IPS-18c (cell line): Measurements from ENCODE around the gene MTIF2.
"Not testable (repeated sequence)": the region's sequence is repeated elsewhere in the genome, so short reads cannot be mapped to it uniquely, and the experiment has no call there.

Source experiments
- H3K4me3 ChIP-seq: 2 replicates; pipeline ENCODE4 v1.7.0; 2013; ENCODE audit warnings: low read depth, mild to moderate bottlenecking, low read length, moderate library complexity; ENCODE audit not compliant: insufficient read depth
- H3K9me3 ChIP-seq: one replicate; pipeline ENCODE4 v1.6.1; 2013; ENCODE audit warnings: mild to moderate bottlenecking, low read length, moderate library complexity; ENCODE audit not compliant: control insufficient read depth, insufficient read depth

Gene MTIF2

GRCh38 chr2:55268907-55269644 lies at the start of gene MTIF2:
TSS of gene MTIF2 (minus strand) at chr2:55269231. CDS start at chr2:55263858, 5,373 bp downstream.
- H3K9me3 ChIP-seq, result no peaks in the 10 kb centered on the region
- H3K4me3 ChIP-seq, result peak within 1 kb of the TSS; percentile 99

DNA sequence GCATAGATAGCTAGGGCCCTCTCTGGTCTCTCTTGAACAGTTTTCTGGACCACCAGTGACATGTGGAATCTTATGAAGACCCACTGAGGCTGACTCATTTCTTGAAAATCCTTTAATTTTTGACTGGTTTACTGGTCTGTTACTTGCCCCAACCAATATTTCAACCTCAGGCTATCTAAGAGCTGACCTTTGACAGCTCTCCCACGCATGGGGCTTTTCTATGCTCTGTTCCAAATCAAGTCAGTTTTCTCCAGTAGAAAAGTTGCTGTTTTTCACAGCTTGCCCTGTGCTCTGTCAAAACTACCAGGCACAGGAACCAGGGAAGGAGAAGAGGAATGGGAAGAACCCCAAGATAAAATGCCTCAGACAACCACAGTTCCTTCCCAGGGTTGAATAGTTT lies 46.0 kb upstream of the MTIF2 start:
- H3K9me3 ChIP-seq, result no peaks in the 10 kb centered on the region

DNA sequence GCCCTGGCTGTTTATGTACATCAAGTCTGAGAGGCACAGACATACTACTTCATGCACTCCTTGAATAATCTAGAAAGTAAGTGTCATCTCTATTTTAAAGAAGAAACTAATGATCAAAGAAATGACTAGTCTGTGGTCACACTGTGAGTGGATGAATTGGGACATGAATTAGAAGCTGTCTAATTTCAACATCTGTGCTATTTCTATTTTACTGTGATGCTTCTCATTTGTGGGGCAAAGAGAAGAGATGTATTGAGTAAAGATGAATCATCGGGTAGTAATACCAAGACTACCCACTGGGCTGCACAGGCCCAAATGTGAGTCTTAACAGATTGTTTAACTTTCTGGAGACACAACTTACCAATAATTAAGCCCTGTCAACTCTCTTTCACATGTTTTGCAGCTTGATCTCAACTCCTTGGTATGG lies 42.4 kb upstream of the MTIF2 start:
- H3K9me3 ChIP-seq, result no peaks in the 10 kb centered on the region

More for the DNA sequence above, 46.0 kb upstream of the MTIF2 start:
- H3K4me3 ChIP-seq, result no peak overlapping the region

DNA sequence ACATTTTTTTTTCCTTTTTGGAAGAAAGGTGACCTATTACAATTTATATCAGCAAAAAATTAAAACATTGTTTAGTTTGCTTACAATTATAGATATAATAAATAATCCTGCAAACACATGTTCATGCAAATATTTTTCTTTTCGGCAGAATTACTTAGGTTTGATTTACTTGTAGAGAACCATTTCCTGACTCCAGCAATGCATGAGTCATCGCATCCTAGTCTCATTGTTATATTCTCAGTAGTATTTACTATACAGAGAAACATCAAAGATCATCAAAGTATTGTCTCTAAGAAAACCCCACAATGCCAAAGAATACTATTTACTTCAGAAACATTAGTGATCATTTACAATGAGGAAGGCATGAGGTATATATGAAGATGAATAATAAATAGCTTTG lies 40.4 kb upstream of the MTIF2 start:
- Histone ChIP-seq H3K9me3 (no peaks in the 10 kb centered on the region), H3K4me3 (no peak overlapping the region)

More for the DNA sequence above, 42.4 kb upstream of the MTIF2 start:
- no peak overlapping the region for H3K4me3 ChIP-seq

GRCh38 chr2:55302241-55302640 lies 33.2 kb upstream of the MTIF2 start:
- H3K4me3 ChIP-seq, result no peak overlapping the region
- H3K9me3 ChIP-seq, result no peaks in the 10 kb centered on the region

DNA sequence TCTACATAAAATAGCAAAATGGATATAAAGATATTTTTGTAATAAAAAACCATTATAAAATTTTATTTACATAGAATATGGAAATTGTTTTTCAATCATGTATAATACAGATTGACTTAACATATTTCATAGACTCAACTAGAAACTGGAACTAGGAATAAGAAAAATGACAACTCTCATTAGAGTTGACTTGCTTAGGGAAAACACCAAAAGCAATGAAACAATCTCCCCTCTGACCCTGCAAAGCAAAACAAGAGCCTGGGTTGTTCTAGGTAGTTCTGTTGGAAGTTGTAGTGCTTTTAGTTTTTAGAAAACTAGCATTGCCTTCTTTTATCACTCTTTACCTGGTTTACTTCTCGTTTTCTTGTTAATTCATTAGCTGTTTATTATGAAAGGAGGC lies 32.2 kb upstream of the MTIF2 start:
- no peaks in the 10 kb centered on the region for H3K9me3 ChIP-seq
- H3K4me3 ChIP-seq, result no peak overlapping the region

DNA sequence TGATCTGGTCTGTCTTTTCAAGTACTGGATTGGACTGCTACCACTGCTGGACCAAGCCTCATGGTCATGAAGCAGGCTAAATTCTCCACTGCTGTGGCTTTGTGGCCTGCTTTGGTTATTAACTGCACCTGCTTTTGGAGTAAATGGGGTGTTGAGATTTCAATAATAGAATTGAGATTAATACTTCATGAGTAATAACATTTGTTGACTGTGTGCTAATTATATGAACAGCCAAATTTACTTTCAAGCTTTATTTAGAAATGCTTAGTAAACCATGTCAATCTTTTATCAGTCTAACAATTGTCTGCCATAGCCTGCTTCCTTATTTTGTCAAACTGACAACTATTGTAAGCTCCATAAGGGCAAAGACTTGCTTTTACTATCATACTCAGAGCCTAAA lies 27.4 kb upstream of the MTIF2 start:
- Histone ChIP-seq H3K9me3 (no peaks in the 10 kb centered on the region), H3K4me3 (no peak overlapping the region)

GRCh38 chr2:55283083-55283482 lies 14.1 kb upstream of the MTIF2 start:
- Histone ChIP-seq H3K4me3 (no peak overlapping the region), H3K9me3 (no peaks in the 10 kb centered on the region)

- H3K4me3 ChIP-seq, result peak overlapping the region; percentile 34; the same call in 1 of the 2 replicates
- no peaks in the 10 kb centered on the region for H3K9me3 ChIP-seq
Observed at GRCh38 chr2:55282110-55282917, 13.3 kb upstream of the MTIF2 start.

GRCh38 chr2:55280851-55281546 lies 12.0 kb upstream of the MTIF2 start:
- H3K4me3 ChIP-seq, H3K9me3 ChIP-seq: not testable (repeated sequence)

- not testable (repeated sequence) for H3K9me3 ChIP-seq
- peak overlapping the region; percentile 5; the same call in 1 of the 2 replicates for H3K4me3 ChIP-seq
Observed at GRCh38 chr2:55279859-55280424, 10.9 kb upstream of the MTIF2 start.

- not testable (repeated sequence) for H3K4me3 ChIP-seq, H3K9me3 ChIP-seq
Observed at GRCh38 chr2:55279214-55279835, 10.3 kb upstream of the MTIF2 start.

- Histone ChIP-seq H3K9me3 (no peaks in the 10 kb centered on the region), H3K4me3 (no peak overlapping the region)
Observed at GRCh38 chr2:55277310-55277709, 8.3 kb upstream of the MTIF2 start.

DNA sequence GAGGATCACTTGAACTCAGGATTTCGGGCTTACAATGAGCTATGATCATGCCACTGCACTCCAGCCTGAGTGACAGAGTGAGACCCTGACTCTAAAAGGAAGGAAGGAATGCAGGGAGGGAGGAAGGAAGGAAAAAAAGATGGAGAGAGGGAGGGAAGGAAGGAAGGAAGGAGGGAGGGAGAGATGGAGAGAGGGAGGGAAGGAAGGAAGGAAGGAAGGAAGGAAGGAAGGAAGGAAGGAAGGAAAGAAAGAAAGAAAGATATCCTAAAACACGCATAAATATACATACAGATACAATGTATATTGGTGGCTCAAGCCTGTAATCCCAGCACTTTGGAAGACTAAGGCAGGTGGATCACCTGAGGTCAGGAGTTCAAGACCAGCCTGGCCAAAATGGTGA lies 5.3 kb upstream of the MTIF2 start:
- H3K9me3 ChIP-seq, H3K4me3 ChIP-seq: not testable (repeated sequence)

DNA sequence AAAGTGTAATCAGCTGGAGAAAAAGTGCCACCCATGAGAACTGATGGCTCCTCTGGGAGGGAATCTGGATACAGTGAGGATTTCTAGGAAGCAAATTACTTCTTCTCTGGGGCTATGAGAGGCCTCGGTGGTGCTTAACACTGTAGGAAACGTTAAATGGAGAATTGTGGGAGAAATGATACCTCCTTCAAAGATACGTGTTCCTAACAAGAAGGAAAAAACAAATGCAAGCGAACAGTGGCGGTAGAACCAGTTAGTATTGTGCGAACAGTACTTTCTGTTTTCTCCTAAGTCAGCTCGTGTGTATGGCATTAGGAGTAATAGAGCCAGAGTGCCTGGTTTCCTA lies 587 bp upstream of the MTIF2 start:
- peak overlapping the region; percentile 99; the same call in 1 of the 2 replicates for H3K4me3 ChIP-seq
- no peaks in the 10 kb centered on the region for H3K9me3 ChIP-seq

DNA sequence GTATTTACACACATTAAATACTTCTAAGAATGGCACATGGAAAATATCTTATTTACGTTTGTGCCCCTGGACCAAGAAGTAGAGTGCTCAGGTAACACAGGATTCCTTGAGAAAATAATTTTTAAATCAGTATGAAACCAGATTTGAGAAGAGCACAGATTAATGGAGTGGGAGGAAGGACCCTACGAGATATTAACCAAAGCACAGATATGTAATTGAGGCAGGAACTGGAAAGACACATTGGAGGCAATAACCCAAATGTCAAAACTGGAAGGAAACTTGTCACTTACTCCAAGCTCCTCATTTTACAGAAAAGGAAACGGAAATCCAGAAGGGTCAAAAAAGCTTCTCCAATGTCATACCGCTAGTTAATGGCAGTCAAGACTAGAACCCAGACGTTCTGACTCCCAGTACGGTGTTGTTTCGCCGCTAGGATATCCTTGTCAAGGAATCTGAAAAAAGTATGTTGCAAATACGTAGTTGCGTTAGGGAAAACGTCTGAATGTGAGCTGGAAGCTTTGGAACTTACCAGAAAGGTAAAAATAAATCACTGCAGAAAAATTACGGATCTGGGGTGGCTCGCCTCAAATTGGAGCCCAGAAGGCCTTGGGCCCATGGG lies 634 bp downstream of the MTIF2 start:
- Histone ChIP-seq H3K4me3 (peak overlapping the region; percentile 99), H3K9me3 (no peaks in the 10 kb centered on the region)

DNA sequence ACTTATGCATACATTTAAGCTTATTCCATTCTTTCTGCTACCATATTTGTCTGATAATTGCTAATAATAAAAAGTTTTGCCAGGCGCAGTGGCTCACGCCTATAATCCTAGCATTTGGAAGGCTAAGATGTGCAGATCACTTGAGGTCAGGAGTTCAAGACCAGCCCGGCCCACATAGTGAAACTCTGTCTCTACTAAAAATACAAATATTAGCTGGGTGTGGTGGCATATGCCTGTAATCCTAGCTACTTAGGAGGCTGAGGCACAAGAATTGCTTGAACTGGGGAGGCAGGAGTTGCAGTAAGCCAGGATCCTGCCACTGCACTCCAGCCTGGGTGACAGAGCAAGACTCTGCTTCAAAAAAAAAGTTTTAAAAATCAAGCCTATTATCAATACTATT lies 9.4 kb downstream of the MTIF2 start:
- H3K9me3 ChIP-seq, H3K4me3 ChIP-seq: not testable (repeated sequence)
